Measurements from ENCODE around the gene SCN5A. TPM values are rescaled to one million over a fixed set of nuclear protein-coding genes. Genes with fewer than 3 reads are reported as not detected.

Gene SCN5A
- total RNA-seq, 1 experiment from 2014 or later: 0.16 TPM

- POLR2A ChIA-PET: no interaction called here
- no TSS peak for BruUV-seq (replicated peaks)
- peak in 1 of 2 experiments; percentile 17 for DNase-seq
- Mint-ChIP-seq H3K4me3 (ENCODE audit: unreplicated experiment) (no peak overlapping the region), H3K27me3 (ENCODE audit: insufficient read depth, unreplicated experiment) (no peaks in the 10 kb centered on the region), H3K9me3 (ENCODE audit: unreplicated experiment) (no peaks in the 10 kb centered on the region), H3K27ac (ENCODE audit: unreplicated experiment) (no peak overlapping the region), H3K36me3 (ENCODE audit: insufficient read depth, unreplicated experiment) (peaks cover 10% of the 10 kb centered on the region), H3K4me1 (ENCODE audit: low read depth, unreplicated experiment) (no peaks in the 10 kb centered on the region)
- CTCF ChIA-PET: interaction anchor here (1.3 kb wide), 1 partner anchor 316 kb away, joined by 3 read pairs; no protein-coding TSS in a partner anchor
- Histone ChIP-seq H3K36me3 (ENCODE audit: control insufficient read depth, insufficient read depth, low read length) (no peaks in the 10 kb centered on the region; the same call in 1 of the 2 replicates), H3K9me3 (no peaks in the 10 kb centered on the region), H3K4me3 (ENCODE audit: low read depth, low read length) (no peak overlapping the region), H3K27me3 (replicated peaks; ENCODE audit: control insufficient read depth, insufficient read depth, low read length) (no peaks in the 10 kb centered on the region), H3K4me1 (no peaks in the 10 kb centered on the region)
- TF ChIP-seq CTCF (IDR thresholded peaks at IDR 0.05; ENCODE audit: insufficient read depth in 1 of 2, low read depth in 1 of 2, low read length in 1 of 2, severe bottlenecking in 1 of 2, unreplicated experiment in 1 of 2): peak in 1 of 2 experiments; percentile 18
- intact Hi-C loops (cut with micrococcal nuclease; ENCODE audit: unreplicated experiment): no loop called here
Measured at GRCh38 chr3:38528457-38528856, 121.0 kb downstream of the SCN5A start.

GRCh38 chr3:38526792-38527191 lies 122.7 kb downstream of the SCN5A start:
- ChIA-PET CTCF (interaction anchor here (1.0 kb wide), 1 partner anchor 129 kb away, joined by 4 read pairs; no protein-coding TSS in a partner anchor), POLR2A (no interaction called here)
- no peaks in the 10 kb centered on the region for H3K4me1 ChIP-seq
- BruUV-seq (replicated peaks): no TSS peak
- no peak overlapping the region for H3K27ac Mint-ChIP-seq (ENCODE audit: unreplicated experiment)
- no peaks in the 10 kb centered on the region; the same call in 1 of the 2 replicates for H3K36me3 ChIP-seq (ENCODE audit: control insufficient read depth, insufficient read depth, low read length)
- H3K4me1 Mint-ChIP-seq (ENCODE audit: low read depth, unreplicated experiment): no peaks in the 10 kb centered on the region
- no peak overlapping the region for H3K4me3 ChIP-seq (ENCODE audit: low read depth, low read length)
- H3K27me3 ChIP-seq (replicated peaks; ENCODE audit: control insufficient read depth, insufficient read depth, low read length): no peaks in the 10 kb centered on the region
- no peak for DNase-seq
- H3K9me3 ChIP-seq: no peaks in the 10 kb centered on the region
- no peaks in the 10 kb centered on the region for H3K27me3 Mint-ChIP-seq (ENCODE audit: insufficient read depth, unreplicated experiment)
- intact Hi-C loops (cut with micrococcal nuclease; ENCODE audit: unreplicated experiment): no loop called here
- H3K9me3 Mint-ChIP-seq (ENCODE audit: unreplicated experiment): no peaks in the 10 kb centered on the region
- no peak overlapping the region for H3K4me3 Mint-ChIP-seq (ENCODE audit: unreplicated experiment)
- peaks cover 15% of the 10 kb centered on the region for H3K36me3 Mint-ChIP-seq (ENCODE audit: insufficient read depth, unreplicated experiment)
- TF ChIP-seq CTCF (IDR thresholded peaks at IDR 0.05; ENCODE audit: insufficient read depth in 1 of 2, low read depth in 1 of 2, low read length in 1 of 2, severe bottlenecking in 1 of 2, unreplicated experiment in 1 of 2): no peak

GRCh38 chr3:38524141-38524739 lies 125.2 kb downstream of the SCN5A start:
- DNase-seq: no peak
- H3K27ac Mint-ChIP-seq (ENCODE audit: unreplicated experiment): no peak overlapping the region
- intact Hi-C loops (cut with micrococcal nuclease; ENCODE audit: unreplicated experiment): loop anchor here (5.0 kb wide), 1 partner anchor 318 kb away; no protein-coding TSS in a partner anchor
- Histone ChIP-seq H3K4me1 (no peaks in the 10 kb centered on the region), H3K4me3 (ENCODE audit: low read depth, low read length) (no peak overlapping the region), H3K9me3 (no peaks in the 10 kb centered on the region), H3K27me3 (replicated peaks; ENCODE audit: control insufficient read depth, insufficient read depth, low read length) (no peaks in the 10 kb centered on the region), H3K36me3 (ENCODE audit: control insufficient read depth, insufficient read depth, low read length) (no peaks in the 10 kb centered on the region; the same call in 1 of the 2 replicates)
- H3K36me3 Mint-ChIP-seq (ENCODE audit: insufficient read depth, unreplicated experiment): peaks cover 11% of the 10 kb centered on the region
- H3K4me1 Mint-ChIP-seq (ENCODE audit: low read depth, unreplicated experiment): no peaks in the 10 kb centered on the region
- ChIA-PET CTCF (interaction anchor here (1.6 kb wide), 1 partner anchor 131 kb away, joined by 7 read pairs; no protein-coding TSS in a partner anchor), POLR2A (no interaction called here)
- no peaks in the 10 kb centered on the region for H3K27me3 Mint-ChIP-seq (ENCODE audit: insufficient read depth, unreplicated experiment)
- H3K9me3 Mint-ChIP-seq (ENCODE audit: unreplicated experiment): no peaks in the 10 kb centered on the region
- TSS peak; percentile 30 for BruUV-seq (replicated peaks)
- no peak overlapping the region for H3K4me3 Mint-ChIP-seq (ENCODE audit: unreplicated experiment)
- no peak for TF ChIP-seq CTCF (IDR thresholded peaks at IDR 0.05; ENCODE audit: insufficient read depth in 1 of 2, low read depth in 1 of 2, low read length in 1 of 2, severe bottlenecking in 1 of 2, unreplicated experiment in 1 of 2)
